ENCODE results near the gene AGPS. TPM values are rescaled to one million over a fixed set of nuclear protein-coding genes. Genes with fewer than 3 reads are reported as not detected.

AGPS gene
- total and polyA plus RNA-seq, 2 of the 13 experiments (the other 11 are each of a cell fraction or from before 2014, with no cell fraction given): 39.4 to 99.0 TPM

GRCh38 chr2:177393824-177394593 lies 1.4 kb downstream of the AGPS start (continued):
- no peak for TF ChIP-seq TFE3 (CRISPR knock-in tag; IDR thresholded peaks at IDR 0.05)
- no peak for TF ChIP-seq ZNF788 (CRISPR knock-in tag; IDR thresholded peaks at IDR 0.05; ENCODE audit: borderline replicate concordance)
- TF ChIP-seq LRRFIP1 (CRISPR knock-in tag; conservative IDR thresholded peaks at IDR 0.05): no peak
- TF ChIP-seq ZNF101 (CRISPR knock-in tag; IDR thresholded peaks at IDR 0.05; ENCODE audit: borderline replicate concordance, low read depth): no peak
- peak; percentile 60; the same call in 1 of the 2 replicates for TF ChIP-seq NCOA2 (CRISPR knock-in tag; IDR thresholded peaks at IDR 0.05)
- TF ChIP-seq ZEB1 (IDR thresholded peaks at IDR 0.05; ENCODE audit: insufficient replicate concordance, low read depth): peak; percentile 82
- peak; percentile 60 for TF ChIP-seq PHF5A (CRISPR knock-in tag; IDR thresholded peaks at IDR 0.05; ENCODE audit: low read depth, unreplicated experiment)
- peak; percentile 53; the same call in 1 of the 2 replicates for TF ChIP-seq BCL6 (CRISPR knock-in tag; IDR thresholded peaks at IDR 0.05)
- TF ChIP-seq NR1H2 (CRISPR knock-in tag; IDR thresholded peaks at IDR 0.05; ENCODE audit: borderline replicate concordance, low read depth): no peak
- TF ChIP-seq ZNF34 (CRISPR knock-in tag; IDR thresholded peaks at IDR 0.05; ENCODE audit: borderline replicate concordance): 0 out of 2 replicates have a peak, but pooled peaks have one; percentile 35
- TF ChIP-seq SIX1 (CRISPR knock-in tag; IDR thresholded peaks at IDR 0.05; ENCODE audit: borderline replicate concordance): peak; percentile 56; the same call in 1 of the 2 replicates
- no peak for TF ChIP-seq HNRNPL (IDR thresholded peaks at IDR 0.05; ENCODE audit: low read depth, low read length)
- peak; percentile 52; the same call in 1 of the 2 replicates for TF ChIP-seq ELF3 (CRISPR knock-in tag; IDR thresholded peaks at IDR 0.05)
- TF ChIP-seq SNRNP70 (IDR thresholded peaks at IDR 0.05; ENCODE audit: low read depth, low read length): no peak
- no peak for TF ChIP-seq KLF13 (CRISPR knock-in tag; IDR thresholded peaks at IDR 0.05)
- TF ChIP-seq ATM (IDR thresholded peaks at IDR 0.05; ENCODE audit: borderline replicate concordance): no peak
- TF ChIP-seq POLR2AphosphoS2 (IDR thresholded peaks at IDR 0.05; ENCODE audit: low read depth, low read length): no peak
- TF ChIP-seq ZNF567 (CRISPR knock-in tag; IDR thresholded peaks at IDR 0.05; ENCODE audit: borderline replicate concordance): no peak
- no peak for TF ChIP-seq RELA (CRISPR knock-in tag; IDR thresholded peaks at IDR 0.05)
- no peak for TF ChIP-seq HNRNPLL (IDR thresholded peaks at IDR 0.05; ENCODE audit: low read depth, low read length, poor library complexity, severe bottlenecking)
- TF ChIP-seq ZNF639 (CRISPR knock-in tag; conservative IDR thresholded peaks at IDR 0.05): no peak
- no peak for TF ChIP-seq SRY (CRISPR knock-in tag; IDR thresholded peaks at IDR 0.05)
- TF ChIP-seq NFATC3 (CRISPR knock-in tag; IDR thresholded peaks at IDR 0.05): no peak
- no peak for TF ChIP-seq ZNF510 (CRISPR knock-in tag; IDR thresholded peaks at IDR 0.05; ENCODE audit: low read depth)
